ENCODE data around the gene C1D.

- TF ChIP-seq CTCF (IDR thresholded peaks at IDR 0.05; ENCODE audit: poor library complexity) (no peak), EZH2 (IDR thresholded peaks at IDR 0.05; ENCODE audit: borderline replicate concordance) (no peak)
Observed at GRCh38 chr2:68009526-68009925, 53.3 kb downstream of the C1D start.

All from hepatocyte (in vitro differentiated cells).